Endothelial cell of umbilical vein (primary cell): Measurements from ENCODE around the gene OR8A1.

Source experiments
- CTCF ChIP-seq, 2 donors: IDR thresholded peaks; 1 replicate in 1 of 2; 2 replicates in 1 of 2; pipeline ENCODE4 v1.5.1; 2011; ENCODE audit warnings: low read length in 2 of 2, mild to moderate bottlenecking in 2 of 2, moderate library complexity in 2 of 2, control low read depth in 1 of 2, inconsistent platforms in 1 of 2, low read depth in 1 of 2; ENCODE audit not compliant: insufficient read depth in 1 of 2; ENCODE audit errors: extremely low read depth in 1 of 2
- MYC ChIP-seq: IDR thresholded peaks from one replicate; pipeline ENCODE4 v1.6.1; 2011; ENCODE audit warnings: mild to moderate bottlenecking, low read depth, low read length
- POLR2A ChIP-seq: IDR thresholded peaks from 2 replicates; pipeline ENCODE4 v1.6.1; 2012; ENCODE audit warnings: low read depth, mild to moderate bottlenecking, control low read depth, low read length

GRCh38 chr11:124612045-124612444, 42.2 kb downstream of the OR8A1 start:
- TF ChIP-seq POLR2A (no peak), CTCF (IDR thresholded peaks at IDR 0.05; ENCODE audit: extremely low read depth in 1 of 2, insufficient read depth in 1 of 2, low read depth in 1 of 2, low read length in 2 of 2) (no peak), MYC (no peak)
